A549 treated with Hydrocortisone at 1 μM for 4 hours (cell line): ENCODE data around the gene RBP7. TPM values are rescaled to one million over a fixed set of nuclear protein-coding genes. Genes with fewer than 3 reads are reported as not detected.

ENCODE experiments used
- total RNA-seq: library from RNA; stranded (reverse); fragments of 200-300 nt; extraction: Qiagen RNA extraction; gene quantifications from 5 replicates; pipeline ENCODE4 v1.2.3, GENCODE V29; 2022

The RBP7 gene
- 5.2 to 6.9 TPM (median 5.6 TPM) in 5 replicates for total RNA-seq

DNA sequence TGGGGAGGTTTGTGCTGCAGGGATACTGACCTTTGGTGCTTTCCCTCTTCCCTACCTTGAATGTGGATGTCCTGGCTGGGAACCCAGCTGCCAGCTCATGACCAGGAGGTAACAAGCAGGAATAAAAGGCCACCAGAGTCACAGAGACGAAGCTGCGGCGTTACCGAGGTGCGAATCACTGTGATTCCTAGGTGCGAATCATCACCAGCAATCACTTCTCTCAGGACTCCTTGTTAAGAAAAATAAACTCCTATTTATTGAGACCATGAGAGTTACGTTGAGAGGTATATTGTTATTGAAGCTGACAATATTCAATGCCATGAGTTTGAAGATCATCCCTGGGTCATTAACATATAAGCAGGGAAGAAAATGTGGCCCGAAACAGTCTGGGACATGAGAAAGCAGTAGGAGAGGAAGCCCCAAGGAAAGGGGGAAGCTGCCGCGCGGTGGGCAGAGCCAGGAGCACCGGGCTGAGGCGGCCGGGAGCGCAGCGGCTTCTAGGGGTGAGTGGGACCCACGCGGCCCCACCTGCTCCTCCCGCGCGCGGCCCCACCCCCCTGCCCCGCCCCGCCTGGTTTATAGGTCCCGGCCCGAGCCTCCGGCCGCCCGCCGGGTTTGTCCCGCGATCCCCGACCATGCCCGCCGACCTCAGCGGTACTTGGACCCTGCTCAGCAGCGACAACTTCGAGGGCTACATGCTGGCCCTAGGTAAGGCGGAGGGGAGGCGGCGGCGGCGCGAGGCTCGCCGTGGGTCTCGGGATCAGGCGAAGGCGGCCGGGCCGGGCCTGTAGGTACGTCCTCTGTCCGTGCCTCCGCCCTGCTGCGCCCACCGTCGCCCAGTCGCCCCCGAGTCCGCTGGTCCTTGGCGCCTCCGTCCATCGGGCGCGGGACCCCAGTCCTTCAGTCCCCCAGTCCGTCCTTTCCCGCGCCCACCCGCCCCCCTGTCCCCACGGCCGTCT is at the start of gene RBP7:
Gene RBP7, plus strand, starts transcription at position 605 of the 959 bp plus-strand sequence. Its CDS starts 31 bp downstream, at position 636.

GRCh38 chr1:10032590-10033358 is 35.7 kb downstream of the RBP7 start, which contains the start of gene UBE4B:
UBE4B (plus strand) TSS chr1:10032958; CDS start chr1:10033671, 713 bp downstream.

Other genes starting within 250 kb of the RBP7 start
- gene CLSTN1, start 173.3 kb upstream of the RBP7 start, total RNA-seq = 57.1 to 69.1 TPM (median 63.0 TPM) in 5 replicates
- 8.5 to 10.7 TPM (median 10.5 TPM) in 5 replicates for gene CTNNBIP1, start 87.0 kb upstream of the RBP7 start, total RNA-seq
- 18.7 to 29.9 TPM (median 19.5 TPM) in 5 replicates for gene LZIC, start 53.8 kb upstream of the RBP7 start, total RNA-seq
- gene NMNAT1, start 53.8 kb upstream of the RBP7 start, total RNA-seq = 2.2 to 2.9 TPM (median 2.8 TPM) in 5 replicates
- gene UBE4B, start 35.7 kb downstream of the RBP7 start, total RNA-seq = 11.4 to 13.8 TPM (median 12.8 TPM) in 5 replicates
- gene KIF1B, start 213.3 kb downstream of the RBP7 start, total RNA-seq = 10.5 to 17.0 TPM (median 13.4 TPM) in 5 replicates